ENCODE measurements around the gene BEX3.

BEX3 gene

DNA sequence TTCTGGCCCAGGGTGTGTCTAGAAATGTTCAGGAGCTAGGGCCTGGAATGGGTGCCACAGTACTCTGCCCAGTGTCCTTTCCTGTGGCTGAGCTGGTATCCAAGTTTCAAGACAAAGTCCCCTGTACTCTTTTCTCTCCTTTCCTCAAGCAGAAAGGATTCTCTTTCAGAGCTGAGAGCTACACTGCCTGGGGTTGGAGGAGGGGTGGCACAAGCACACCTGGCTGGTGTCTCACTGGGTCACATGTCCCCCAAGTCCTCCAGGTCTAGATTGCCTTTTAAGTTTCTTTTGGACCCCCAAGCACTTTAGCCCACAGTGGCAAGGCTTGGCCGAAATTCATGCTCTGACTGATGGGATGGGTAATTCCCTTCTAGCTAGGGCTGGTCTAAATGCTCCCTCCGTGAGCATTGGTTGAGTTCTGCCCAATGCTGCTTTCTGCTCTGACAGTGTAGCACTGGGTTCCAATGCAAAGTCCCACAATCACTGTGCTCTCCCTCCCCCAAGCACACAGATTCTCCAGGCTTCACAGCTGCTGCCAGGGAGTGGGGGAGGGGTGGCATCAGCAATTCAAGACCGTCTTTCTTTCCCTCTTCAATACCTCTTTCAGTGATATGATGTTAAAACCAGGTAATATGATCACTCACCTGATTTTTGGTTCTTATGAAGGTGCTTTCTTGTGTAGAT lies 47.8 kb downstream of the BEX3 start:
- DNase-seq (ENCODE audit: low spot score): no peak

Measured in SW480 (cell line).